NCI-H146 treated with DMSO at 0.1 percent for 48 hours (cell line): ENCODE measurements around the gene C1orf35.
A peak's percentile ranks its signal among the peaks of the same experiment; 100 is the strongest.

Experiments used
- DNase-seq: peaks from one replicate; lab custom pipeline; 2025; ENCODE audit not compliant: unreplicated experiment; lab: John Stamatoyannopoulos, UW

Gene C1orf35

DNA sequence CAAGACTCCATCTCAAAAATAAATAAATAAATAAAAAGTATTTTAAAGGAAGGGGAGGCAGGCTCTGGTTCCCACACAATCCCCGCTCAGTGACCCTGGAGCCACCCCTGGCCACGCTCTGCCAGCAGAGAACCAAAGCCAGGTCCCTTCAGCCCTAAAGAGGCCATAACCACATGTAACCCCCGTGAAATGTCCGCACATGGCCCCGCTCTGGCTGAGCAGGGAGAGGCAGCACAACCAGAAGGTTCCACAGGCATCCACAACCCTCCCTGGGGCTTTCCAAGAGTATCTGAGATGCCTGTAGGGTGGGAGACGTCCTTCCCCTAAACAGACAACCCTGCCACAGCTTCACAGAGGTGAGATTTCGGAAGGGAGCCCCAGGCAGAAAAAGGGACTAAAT, 22.0 kb downstream of the C1orf35 start:
- no peak for DNase-seq

DNA sequence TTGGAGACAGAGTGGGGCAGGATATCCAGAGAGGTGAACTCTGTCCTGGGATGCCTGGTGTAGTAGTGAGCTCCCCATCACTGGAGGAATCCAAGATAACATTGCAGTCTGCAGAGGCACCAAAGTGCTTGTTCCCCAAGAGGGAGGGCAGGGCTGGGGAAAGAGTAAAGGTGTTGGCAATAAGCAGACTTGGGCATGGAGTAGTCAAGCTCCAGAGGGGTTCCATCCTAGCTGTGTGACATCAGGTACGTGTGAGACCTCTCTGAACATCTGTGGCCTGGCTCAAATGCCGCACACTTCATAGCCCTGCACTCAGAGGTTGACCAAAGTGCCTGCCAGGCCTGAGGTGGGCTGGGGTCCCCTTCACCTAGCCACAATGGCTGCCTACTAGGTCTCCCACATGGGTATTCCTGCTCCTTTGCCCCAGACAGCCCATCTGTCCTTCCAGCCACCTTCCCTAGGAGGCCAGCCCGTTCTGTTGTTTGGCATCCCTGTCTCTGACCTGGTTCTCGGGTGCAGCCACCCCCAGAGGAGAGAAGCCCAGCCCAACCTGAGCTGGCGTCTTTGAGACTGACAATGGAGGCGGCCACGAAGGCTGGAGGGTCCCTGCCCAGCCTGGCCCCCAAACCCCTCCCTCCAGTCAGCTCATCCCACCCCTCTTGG, 23.4 kb downstream of the C1orf35 start:
- no peak for DNase-seq

DNA sequence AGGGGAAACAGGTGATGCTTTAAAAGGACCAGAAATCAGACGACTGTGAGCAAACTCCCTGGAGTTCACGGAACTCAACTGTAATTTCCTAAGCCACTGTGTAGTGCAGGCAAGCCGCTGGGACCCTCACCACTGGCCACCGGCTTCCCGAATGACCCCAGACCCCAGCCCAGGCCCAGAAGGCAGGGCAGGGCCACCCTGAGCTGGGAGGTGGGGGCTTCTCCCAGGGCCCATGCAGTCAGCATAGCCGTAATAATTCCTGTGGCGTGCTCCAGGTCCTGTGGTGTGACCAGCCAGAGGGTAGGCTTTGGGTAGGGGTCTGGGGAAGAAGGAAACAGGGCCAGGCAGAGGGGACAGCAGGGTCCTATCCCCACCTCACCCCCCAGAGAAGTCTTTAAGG, 24.1 kb downstream of the C1orf35 start:
- no peak for DNase-seq

DNA sequence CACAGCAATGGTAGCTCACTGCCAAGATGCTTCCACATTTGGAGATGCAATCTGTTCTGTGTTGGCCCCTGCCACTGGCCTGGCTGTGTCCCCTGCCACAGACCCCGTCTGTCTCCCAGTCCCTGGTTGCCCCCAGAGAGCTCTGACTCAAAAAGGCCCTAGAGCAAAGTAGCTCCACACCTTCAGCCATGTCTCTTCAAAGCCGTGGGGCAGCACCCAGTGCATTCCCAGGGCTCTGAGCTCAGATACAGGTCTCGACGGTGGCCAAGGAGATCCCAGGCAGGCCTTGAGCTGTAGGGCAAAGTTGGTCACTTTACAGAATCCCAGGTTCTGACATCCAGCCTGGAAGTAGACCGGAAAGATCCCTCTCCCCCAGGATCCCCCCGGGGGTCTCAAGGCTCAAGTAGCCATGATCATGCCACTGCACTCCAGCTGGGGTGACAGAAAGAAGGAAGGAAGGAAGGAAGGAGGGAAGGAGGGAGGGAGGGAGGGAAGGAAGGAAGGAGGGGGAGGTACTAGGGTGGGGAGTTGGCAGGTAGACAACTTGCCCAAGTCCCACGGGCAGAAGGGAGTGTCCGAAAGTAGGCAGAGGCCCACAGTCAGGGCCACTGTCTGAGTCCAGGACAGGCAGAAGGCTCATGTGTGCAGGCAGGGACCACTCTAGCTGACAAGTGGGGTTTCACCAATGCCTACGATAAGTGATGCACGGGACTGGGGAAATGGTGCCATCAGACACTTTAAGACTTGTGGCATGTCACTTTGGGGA, 25.4 kb downstream of the C1orf35 start:
- DNase-seq = no peak

DNA sequence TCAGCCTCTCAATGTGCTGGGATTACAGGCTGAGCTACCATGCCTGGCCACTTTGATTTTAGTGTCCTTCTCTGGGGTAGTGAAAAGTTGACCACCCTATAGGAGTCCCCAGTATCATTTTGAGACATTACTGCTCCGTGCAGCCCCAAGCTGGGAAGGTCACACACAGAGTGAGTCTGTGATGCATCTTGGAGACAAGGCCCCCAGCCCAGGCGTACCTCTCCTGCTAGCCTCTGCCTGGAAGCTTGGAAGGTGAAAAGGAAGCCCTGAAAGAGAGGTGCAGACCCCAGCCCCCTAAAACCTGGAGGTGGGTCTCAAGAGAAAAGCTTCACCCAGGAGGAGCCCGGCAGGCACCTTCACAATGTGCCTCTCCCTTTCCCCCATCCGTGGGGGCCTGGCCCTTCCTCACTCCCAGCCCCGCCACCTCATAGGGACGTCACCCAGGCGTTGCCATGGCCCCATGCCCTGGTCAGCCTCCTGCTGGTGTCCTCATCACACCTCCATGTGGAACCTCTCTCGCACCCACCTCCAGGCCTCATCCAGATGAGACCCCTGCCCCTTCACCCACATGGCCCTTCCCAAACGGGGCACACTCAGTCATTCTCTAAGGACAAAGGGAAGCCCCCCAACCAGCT, 26.2 kb downstream of the C1orf35 start:
- no peak for DNase-seq

DNA sequence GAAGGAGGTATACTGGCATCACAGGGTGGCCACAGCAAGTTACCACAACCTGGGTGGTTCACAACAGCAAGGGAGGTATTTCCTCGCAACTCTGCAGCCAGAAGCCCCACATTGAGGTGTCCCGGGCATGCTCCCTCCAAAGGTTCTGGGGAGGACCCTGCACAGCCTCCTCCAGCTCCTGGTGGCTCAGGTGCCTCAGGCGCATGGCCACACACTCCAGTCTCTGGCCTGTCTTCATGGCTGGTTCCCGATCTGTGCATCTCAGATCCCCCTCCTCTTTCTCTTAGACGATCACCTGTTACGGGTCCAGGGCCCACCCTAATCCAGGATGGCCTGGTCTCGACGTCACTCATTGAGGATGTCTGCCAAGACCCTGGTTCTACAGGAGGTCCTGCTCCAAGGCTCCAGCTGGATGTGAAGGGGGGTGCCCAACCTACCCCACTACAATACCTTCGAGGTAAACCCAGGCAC, 27.3 kb downstream of the C1orf35 start:
- DNase-seq = no peak

DNA sequence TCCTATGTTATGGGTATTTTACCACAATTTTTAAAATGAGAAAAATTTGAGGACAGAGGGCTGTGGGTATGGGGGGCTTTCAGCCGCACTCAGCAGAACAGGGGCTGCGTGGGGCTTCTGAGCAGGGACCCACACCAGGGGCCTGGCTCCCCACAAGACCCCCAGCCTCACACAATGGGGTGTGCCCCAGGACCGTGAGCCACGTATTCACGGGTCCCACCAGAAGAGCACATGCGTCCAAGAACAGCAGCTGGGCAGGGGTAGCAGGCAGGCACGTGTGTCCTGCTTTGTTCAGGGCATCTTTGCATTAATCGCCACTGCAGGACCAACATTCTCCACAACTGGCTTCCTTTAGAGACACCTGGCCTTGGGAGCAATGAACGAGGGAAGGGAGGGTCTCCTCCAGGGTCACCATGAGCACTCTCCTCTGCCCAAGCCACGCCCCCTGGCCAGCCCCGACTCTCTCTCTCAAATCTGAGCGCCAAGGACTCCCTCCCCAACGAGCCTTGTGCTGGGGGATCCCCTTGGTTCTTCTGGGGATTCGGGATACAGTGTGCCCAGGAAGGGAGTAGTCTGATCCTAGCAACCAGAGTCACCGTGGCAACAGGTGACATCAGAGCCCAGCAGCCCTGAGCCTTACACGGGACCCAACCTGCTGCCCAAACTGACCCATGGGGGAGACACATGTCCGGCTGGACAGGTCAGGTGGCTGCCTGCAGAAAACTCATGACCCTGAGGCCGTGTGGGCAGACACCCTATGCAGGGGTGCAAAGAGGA, 28.0 kb downstream of the C1orf35 start:
- no peak for DNase-seq

DNA sequence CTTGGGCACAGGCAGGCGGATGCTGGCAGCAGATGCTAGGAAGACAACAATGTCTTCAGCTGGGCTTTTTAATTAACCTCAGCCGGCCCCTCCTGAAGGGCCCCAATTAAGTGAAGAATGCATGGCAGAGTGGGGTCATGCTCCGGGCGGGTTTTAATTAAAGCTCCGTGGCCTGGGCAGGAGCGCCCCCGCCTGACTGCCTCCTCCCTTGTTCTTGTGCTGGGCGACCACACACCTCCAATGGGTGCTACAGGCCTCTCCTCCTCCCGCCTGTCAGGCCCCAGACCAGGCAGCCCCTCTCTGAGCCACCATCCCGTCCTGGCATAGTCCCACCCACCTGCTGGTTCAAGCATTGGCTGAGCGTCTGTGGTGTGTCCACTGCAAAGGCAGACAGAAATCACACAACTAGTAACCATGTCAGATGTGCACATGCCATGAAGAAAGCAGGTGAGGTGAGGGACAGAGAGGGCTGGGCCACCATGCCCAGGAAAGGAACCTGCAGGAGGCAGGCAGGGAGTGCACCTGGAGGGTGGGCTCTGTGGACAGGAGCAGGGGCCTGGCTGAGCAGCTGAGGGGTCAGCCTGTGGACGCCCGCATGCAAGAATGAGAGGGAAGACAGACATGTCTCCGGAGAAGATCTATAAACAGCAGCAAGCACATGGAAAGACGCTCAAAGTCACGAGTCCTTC, 29.1 kb downstream of the C1orf35 start:
- DNase-seq = peak; percentile 29

DNA sequence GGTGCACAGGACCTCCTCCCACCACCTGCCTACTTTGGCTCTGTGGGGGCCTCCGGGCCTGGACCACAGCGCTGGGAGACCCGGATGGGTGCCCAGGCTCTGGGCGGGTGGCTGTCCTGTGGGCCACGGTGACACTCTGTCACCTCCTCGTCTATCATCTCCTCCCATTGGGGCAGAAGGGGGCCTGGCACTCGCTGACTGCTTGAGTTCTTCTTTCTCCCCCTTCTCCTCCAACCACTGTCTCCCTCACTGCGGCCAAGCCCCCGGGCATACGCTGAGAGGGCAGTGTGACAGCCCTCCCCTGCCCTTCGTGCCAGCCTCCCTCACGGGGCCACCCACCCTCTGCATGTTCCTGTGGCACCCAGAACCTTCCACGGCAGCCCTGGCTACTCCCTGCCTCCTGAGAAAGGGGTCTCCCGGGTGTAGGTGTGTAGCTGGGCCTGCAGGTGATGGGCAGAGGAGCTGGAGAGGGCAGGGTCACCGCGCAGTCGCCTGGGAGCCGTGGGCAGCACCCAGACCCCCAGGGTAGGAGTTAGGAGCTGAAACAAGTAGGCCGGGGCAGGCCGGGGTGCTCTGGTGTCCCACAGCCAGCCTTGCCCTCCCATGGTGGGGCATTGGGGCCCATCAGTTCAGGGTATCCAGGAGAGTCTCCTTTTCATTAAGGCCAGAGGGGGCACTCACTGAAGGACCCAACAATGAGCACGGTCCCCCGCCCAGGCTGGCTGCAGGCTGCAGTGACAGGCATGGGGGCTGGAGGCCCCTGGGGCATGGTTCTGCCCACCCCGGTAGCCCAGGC, 29.9 kb downstream of the C1orf35 start:
- DNase-seq = no peak

DNA sequence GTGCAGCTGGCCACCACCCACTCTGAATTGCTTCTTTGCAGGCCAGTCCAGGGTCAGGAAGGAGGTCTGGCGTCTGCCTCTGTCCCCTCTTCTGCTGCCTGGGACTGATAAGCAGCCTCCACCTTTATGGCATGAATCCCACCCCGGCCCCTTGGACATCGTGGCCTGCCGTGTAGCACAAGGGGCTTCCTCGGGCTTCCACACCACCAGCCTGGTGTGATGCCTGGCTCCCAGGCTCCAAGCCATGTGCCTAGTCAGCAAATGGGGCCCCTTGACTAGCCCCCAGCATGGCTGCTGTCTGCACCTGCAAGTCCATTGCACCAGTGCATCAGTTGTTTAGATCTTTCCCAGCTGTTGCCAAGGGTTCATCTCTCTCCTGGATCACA, 30.5 kb downstream of the C1orf35 start:
- DNase-seq = no peak

DNA sequence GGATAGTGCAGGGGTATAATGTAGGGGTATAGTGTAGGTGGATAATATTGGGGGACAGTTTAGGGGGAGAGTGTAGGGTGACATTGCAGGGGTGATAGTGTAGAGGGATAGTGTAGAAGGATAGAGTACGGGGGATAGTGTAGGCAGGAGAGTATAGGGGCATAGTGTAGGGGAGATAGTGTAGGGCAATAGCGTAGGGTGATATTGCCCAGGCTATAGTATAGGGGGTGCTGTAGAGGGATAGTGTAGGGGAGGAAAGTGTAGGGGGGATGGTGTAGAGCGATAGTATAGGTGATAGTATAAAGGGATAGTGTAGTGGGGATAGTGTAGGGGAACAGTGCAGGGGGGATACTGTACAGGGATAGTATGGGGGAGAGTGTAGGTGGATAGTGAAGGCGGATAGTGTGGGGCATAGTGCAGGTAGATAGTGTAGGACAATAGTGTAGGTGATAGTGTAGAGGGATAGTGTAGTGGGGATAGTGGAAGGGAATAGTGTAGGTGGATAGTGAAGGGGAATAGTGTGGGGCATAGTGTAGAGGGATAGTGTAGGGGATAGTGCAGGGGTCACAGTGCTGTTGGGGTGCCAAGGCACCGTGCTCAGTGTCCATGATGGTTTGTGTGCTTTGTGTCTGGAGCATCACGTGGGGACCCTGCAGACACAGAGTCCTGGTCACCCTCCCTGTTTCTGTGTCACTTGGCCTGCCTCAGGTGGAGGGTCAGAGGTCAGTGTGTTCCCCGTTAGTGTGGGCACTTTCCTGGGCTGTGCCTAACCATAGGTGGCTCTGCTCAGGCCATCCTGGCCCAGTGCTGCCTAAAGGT, 31.1 kb downstream of the C1orf35 start:
- no peak for DNase-seq

DNA sequence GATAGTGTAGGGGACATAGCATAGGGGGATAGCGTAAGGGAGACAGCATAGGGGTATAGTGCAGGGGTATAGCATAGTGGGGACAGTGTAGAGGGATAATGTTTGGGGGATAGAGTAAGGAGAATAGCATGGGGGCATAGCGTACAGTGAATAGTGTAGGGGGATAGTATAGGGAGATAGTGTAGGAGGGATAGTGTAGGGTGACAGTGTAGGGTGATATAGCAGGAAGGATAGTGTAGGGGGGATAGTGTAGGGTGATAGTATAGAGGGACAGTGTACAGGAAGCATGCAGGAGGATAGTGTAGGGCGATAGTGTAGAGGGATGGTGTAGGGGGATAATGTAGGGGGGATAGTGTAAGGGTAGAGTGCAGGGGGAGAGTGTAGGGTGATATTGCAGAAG, 32.3 kb downstream of the C1orf35 start:
- DNase-seq = no peak

DNA sequence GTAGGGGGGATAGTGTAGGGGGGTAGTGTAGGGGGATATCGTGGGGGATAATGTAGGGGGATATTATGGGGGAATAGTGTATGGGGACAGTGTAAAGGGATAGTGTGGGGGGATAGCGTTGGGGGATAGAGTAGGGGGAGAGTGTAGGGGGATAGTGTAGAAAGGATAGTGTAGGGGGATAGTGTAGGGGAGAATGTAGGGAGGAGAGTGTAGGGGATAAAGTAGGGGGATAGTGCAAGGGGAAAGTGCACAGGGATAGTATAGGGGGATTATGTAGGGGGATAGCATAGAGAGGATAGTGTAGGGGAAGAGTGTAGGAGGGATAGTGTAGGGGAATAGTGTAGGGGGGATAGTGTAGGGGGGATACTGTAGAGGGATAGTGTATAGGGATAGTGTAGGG, 33.0 kb downstream of the C1orf35 start:
- DNase-seq = no peak

DNA sequence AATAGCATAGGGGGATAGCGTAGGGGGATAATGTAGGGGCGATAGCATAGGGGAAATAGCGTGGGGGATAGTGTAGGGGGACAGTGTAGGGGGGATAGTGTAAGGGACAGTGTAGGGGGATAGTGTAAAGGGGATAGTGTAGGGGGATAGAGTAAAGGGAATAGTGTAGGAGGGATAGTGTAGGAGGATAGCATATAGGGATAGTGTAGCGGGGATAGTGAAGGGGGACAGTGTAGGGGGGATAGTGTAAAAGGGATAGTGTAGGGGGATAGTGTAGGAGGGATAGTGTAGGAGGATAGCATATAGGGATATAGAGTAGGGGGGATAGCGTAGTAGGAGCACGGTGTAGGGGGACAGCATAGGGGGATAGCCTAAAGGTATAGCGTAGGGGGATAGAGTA, 34.8 kb downstream of the C1orf35 start:
- no peak for DNase-seq

DNA sequence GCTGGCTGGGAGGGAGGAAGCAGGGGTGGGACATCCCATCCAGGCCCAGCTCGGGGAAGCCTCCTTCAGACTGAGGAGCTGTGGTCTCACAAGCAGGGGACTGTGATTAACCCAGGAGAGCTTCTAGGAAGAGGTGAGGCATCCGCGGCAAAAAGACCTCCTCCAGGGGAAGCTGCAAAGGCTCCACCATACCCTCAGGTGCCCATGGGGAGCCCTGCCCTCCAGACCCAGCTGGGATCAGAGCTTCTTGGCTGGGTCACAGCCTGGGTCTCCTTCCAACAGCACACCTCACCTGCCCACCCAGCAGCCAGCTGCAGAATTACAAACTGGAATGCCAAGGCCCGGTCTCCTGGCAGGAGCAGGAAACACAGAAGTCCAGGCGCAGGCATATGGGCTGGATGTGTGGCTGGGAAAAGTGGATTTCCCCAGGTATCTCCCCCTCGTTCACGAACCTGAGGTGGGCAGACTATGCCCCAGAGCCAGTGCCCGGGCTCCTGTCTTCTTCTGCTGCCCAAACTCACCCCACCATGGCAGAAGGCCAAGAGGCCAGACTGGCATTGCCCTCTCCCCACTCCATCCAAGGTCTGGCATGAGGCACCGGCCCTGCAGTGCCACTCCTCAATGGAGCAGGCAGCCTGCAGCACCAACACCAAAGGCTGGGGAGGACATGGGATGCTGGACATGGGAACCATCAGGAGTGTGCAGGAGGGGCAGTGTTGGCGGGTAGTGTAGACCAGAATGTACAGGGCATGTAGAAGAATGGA, 36.1 kb downstream of the C1orf35 start:
- no peak for DNase-seq

DNA sequence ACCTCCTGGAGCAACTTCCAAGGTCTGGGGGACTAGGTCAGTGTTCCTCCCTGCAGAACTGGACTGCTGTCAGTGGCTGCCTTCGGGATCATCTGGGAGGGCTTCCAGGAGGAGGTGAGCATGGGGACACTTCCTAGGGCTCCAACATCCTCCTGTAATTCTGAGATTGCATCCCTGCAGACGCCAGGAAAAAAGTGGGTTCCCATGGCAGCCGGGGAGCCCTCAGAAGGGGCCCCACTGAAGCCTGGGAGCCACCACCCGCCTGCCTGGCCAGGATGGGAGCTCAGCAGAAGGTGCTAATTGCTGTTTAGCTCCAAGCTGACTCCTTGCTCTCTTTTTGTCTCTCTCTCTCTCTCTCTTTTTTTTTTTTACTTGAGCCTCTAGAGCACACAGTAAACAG, 36.7 kb downstream of the C1orf35 start:
- no peak for DNase-seq

DNA sequence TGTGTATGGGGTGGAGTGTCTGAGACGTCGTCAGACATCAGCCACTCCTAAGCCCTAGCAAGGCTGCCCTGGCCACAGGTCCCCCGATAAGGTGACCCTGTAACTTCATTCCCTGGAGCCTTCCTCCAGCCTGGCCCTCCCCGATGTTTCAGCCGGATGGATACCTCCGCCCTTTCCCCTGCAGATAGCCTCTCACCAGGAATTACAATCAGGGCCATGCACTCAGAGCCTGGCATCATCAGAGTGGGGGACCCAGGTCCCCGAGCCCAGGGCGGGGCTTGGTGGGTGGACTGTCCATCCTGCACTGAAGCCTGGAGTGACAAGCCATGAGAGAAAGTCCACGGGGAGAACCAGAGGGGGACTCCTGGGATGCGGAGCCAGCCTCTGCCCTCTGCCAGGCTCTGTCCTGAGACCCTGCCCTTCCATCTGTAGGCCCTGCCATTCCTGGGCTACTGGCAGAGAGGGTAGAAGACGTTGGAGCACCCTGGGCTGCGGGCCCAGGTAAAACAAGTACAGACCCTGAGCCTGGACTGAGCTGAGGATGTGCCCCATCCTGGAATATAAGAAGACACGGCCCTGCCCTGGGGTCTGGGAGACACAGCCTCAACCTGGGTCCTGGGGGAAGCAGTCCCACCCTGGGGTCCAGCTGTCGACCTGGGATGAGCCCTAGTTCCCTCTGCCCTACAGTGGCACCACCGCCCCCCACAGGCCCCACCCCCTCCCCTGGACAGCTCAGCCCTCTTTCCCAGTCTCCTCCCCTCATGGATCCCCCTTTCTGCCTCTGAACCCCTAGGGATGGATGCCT, 37.4 kb downstream of the C1orf35 start:
- no peak for DNase-seq
